Measurements from ENCODE around the gene TSPAN14. TPM values are rescaled to one million over a fixed set of nuclear protein-coding genes. Genes with fewer than 3 reads are reported as not detected.

The TSPAN14 gene
- total and polyA plus RNA-seq, 2 experiments from 2014 or later, result 65.9 to 104 TPM

GRCh38 chr10:80457554-80458262 is 3.6 kb downstream of the TSPAN14 start:
- Histone ChIP-seq H3K4me2 (peak overlapping the region; percentile 65), H4K20me1 (ENCODE audit: insufficient read depth, poor library complexity, severe bottlenecking) (peaks cover 72% of the 10 kb centered on the region)
- 81% methylated on average over 8 of the region's 8 CpGs for WGBS (ENCODE audit: low lambda C conversion rate, missing lambda C conversion rate)

GRCh38 chr10:80458263-80458625 is 4.1 kb downstream of the TSPAN14 start:
- Histone ChIP-seq H3K79me2 (peaks cover 88% of the 10 kb centered on the region), H4K20me1 (ENCODE audit: insufficient read depth, poor library complexity, severe bottlenecking) (peaks cover 77% of the 10 kb centered on the region), H2AFZ (no peak overlapping the region), H3K4me1 (ENCODE audit: insufficient read depth) (peaks cover 71% of the 10 kb centered on the region), H3K27ac (peak overlapping the region; percentile 79), H3K4me2 (peak overlapping the region; percentile 65), H3K9me2 (replicated peaks; ENCODE audit: insufficient read depth) (no peaks in the 10 kb centered on the region), H3K36me3 (replicated peaks; ENCODE audit: insufficient read depth, low read depth) (no peaks in the 10 kb centered on the region), H3K4me3 (no peak overlapping the region), H3K9me3 (ENCODE audit: low read depth) (no peaks in the 10 kb centered on the region), H3K27me3 (no peaks in the 10 kb centered on the region)
- WGBS (ENCODE audit: low lambda C conversion rate, missing lambda C conversion rate), result 49% methylated on average over 4 of the region's 4 CpGs
- TF ChIP-seq EZH2 (IDR thresholded peaks at IDR 0.05; ENCODE audit: borderline replicate concordance) (no peak), EZH2phosphoT487 (IDR thresholded peaks at IDR 0.05; ENCODE audit: low read depth, severe bottlenecking, unreplicated experiment) (no peak), CTCF (IDR thresholded peaks at IDR 0.05; ENCODE audit: poor library complexity) (no peak)
- DNase-seq (ENCODE audit: low spot score), result no peak

More at GRCh38 chr10:80457554-80458262, 3.6 kb downstream of the TSPAN14 start:
- no peaks in the 10 kb centered on the region for H3K27me3 ChIP-seq
- H3K27ac ChIP-seq, result peak overlapping the region; percentile 79
- no peak overlapping the region for H2AFZ ChIP-seq
- no peak overlapping the region for H3K4me3 ChIP-seq
- H3K9me3 ChIP-seq (ENCODE audit: low read depth), result no peaks in the 10 kb centered on the region
- TF ChIP-seq EZH2phosphoT487 (IDR thresholded peaks at IDR 0.05; ENCODE audit: low read depth, severe bottlenecking, unreplicated experiment), result no peak
- TF ChIP-seq EZH2 (IDR thresholded peaks at IDR 0.05; ENCODE audit: borderline replicate concordance), result no peak
- TF ChIP-seq CTCF (IDR thresholded peaks at IDR 0.05; ENCODE audit: poor library complexity), result no peak
- no peaks in the 10 kb centered on the region for H3K36me3 ChIP-seq (replicated peaks; ENCODE audit: insufficient read depth, low read depth)
- peaks cover 71% of the 10 kb centered on the region for H3K4me1 ChIP-seq (ENCODE audit: insufficient read depth)
- DNase-seq (ENCODE audit: low spot score), result no peak
- H3K79me2 ChIP-seq, result peaks cover 82% of the 10 kb centered on the region
- no peaks in the 10 kb centered on the region for H3K9me2 ChIP-seq (replicated peaks; ENCODE audit: insufficient read depth)

GRCh38 chr10:80458638-80459037 is 4.5 kb downstream of the TSPAN14 start:
- no peak overlapping the region for H2AFZ ChIP-seq
- H3K4me1 ChIP-seq (ENCODE audit: insufficient read depth), result peaks cover 72% of the 10 kb centered on the region
- H3K36me3 ChIP-seq (replicated peaks; ENCODE audit: insufficient read depth, low read depth), result no peaks in the 10 kb centered on the region
- peak overlapping the region; percentile 65 for H3K4me2 ChIP-seq
- 73% methylated on average over 6 of the region's 6 CpGs for WGBS (ENCODE audit: low lambda C conversion rate, missing lambda C conversion rate)
- H3K27me3 ChIP-seq, result no peaks in the 10 kb centered on the region
- H3K4me3 ChIP-seq, result no peak overlapping the region
- TF ChIP-seq EZH2phosphoT487 (IDR thresholded peaks at IDR 0.05; ENCODE audit: low read depth, severe bottlenecking, unreplicated experiment) (no peak), EZH2 (IDR thresholded peaks at IDR 0.05; ENCODE audit: borderline replicate concordance) (no peak), CTCF (IDR thresholded peaks at IDR 0.05; ENCODE audit: poor library complexity) (no peak)
- H3K27ac ChIP-seq, result peak overlapping the region; percentile 79
- no peak for DNase-seq (ENCODE audit: low spot score)
- H3K9me2 ChIP-seq (replicated peaks; ENCODE audit: insufficient read depth), result no peaks in the 10 kb centered on the region
- peaks cover 81% of the 10 kb centered on the region for H4K20me1 ChIP-seq (ENCODE audit: insufficient read depth, poor library complexity, severe bottlenecking)
- H3K9me3 ChIP-seq (ENCODE audit: low read depth), result no peaks in the 10 kb centered on the region
- peaks cover 91% of the 10 kb centered on the region for H3K79me2 ChIP-seq

Measured in hepatocyte (in vitro differentiated cells).